ENCODE measurements around the gene CCDC178.
A peak's percentile ranks its signal among the peaks of the same experiment; 100 is the strongest.
"Not testable (repeated sequence)": the region's sequence is repeated elsewhere in the genome, so short reads cannot be mapped to it uniquely, and the experiment has no call there.

CCDC178 gene

GRCh38 chr18:32961538-32961937 is 479.0 kb downstream of the CCDC178 start:
- DNase-seq (ENCODE audit: low spot score in 2 of 2) = no peak
- Histone ChIP-seq H3K4me1 (no peaks in the 10 kb centered on the region), H3K36me3 (replicated peaks) (no peaks in the 10 kb centered on the region), H3K27me3 (ENCODE audit: low read depth) (no peaks in the 10 kb centered on the region), H3K9me3 (no peaks in the 10 kb centered on the region), H3K4me3 (no peak overlapping the region)
- in situ Hi-C loops (cut with MboI; ENCODE audit: low sequenced_read_pairs) = no loop called here

GRCh38 chr18:32958746-32959145 is 481.8 kb downstream of the CCDC178 start:
- Histone ChIP-seq H3K9me3 (no peaks in the 10 kb centered on the region), H3K4me3 (no peak overlapping the region), H3K36me3 (replicated peaks) (no peaks in the 10 kb centered on the region), H3K27me3 (ENCODE audit: low read depth) (no peaks in the 10 kb centered on the region), H3K4me1 (no peaks in the 10 kb centered on the region)
- DNase-seq (ENCODE audit: low spot score in 2 of 2) = no peak
- in situ Hi-C loops (cut with MboI; ENCODE audit: low sequenced_read_pairs) = no loop called here

GRCh38 chr18:32956591-32957315 is 483.8 kb downstream of the CCDC178 start:
- in situ Hi-C loops (cut with MboI; ENCODE audit: low sequenced_read_pairs) = no loop called here
- no peak for DNase-seq (ENCODE audit: low spot score in 2 of 2)
- H3K4me3 ChIP-seq = no peak overlapping the region
- no peaks in the 10 kb centered on the region for H3K4me1 ChIP-seq
- H3K9me3 ChIP-seq = no peaks in the 10 kb centered on the region
- H3K36me3 ChIP-seq (replicated peaks) = no peaks in the 10 kb centered on the region
- no peaks in the 10 kb centered on the region for H3K27me3 ChIP-seq (ENCODE audit: low read depth)

GRCh38 chr18:32952318-32952717 is 488.2 kb downstream of the CCDC178 start:
- DNase-seq (ENCODE audit: low spot score in 2 of 2); H3K27me3 ChIP-seq (ENCODE audit: low read depth); H3K4me3 ChIP-seq; in situ Hi-C loops (cut with MboI; ENCODE audit: low sequenced_read_pairs); H3K4me1 ChIP-seq; H3K36me3 ChIP-seq (replicated peaks); H3K9me3 ChIP-seq: not testable (repeated sequence)

- peaks cover 3% of the 10 kb centered on the region; the same call in 1 of the 2 replicates for H3K9me3 ChIP-seq
- no peaks in the 10 kb centered on the region for H3K36me3 ChIP-seq (replicated peaks)
- H3K27me3 ChIP-seq (ENCODE audit: low read depth) = no peaks in the 10 kb centered on the region
- peaks cover 15% of the 10 kb centered on the region for H3K4me1 ChIP-seq
- H3K4me3 ChIP-seq = no peak overlapping the region
- no peak for DNase-seq (ENCODE audit: low spot score in 2 of 2)
- in situ Hi-C loops (cut with MboI; ENCODE audit: low sequenced_read_pairs) = no loop called here
Measured at GRCh38 chr18:32937597-32937996, 502.9 kb downstream of the CCDC178 start.

- DNase-seq (ENCODE audit: low spot score in 2 of 2) = no peak
- in situ Hi-C loops (cut with MboI; ENCODE audit: low sequenced_read_pairs) = no loop called here
- Histone ChIP-seq H3K4me1 (peaks cover 20% of the 10 kb centered on the region), H3K9me3 (peaks cover 3% of the 10 kb centered on the region; the same call in 1 of the 2 replicates), H3K4me3 (no peak overlapping the region), H3K27me3 (ENCODE audit: low read depth) (no peaks in the 10 kb centered on the region), H3K36me3 (replicated peaks) (no peaks in the 10 kb centered on the region)
Measured at GRCh38 chr18:32937066-32937465, 503.5 kb downstream of the CCDC178 start.

GRCh38 chr18:32934201-32934600 is 506.3 kb downstream of the CCDC178 start:
- no peaks in the 10 kb centered on the region for H3K27me3 ChIP-seq (ENCODE audit: low read depth)
- in situ Hi-C loops (cut with MboI; ENCODE audit: low sequenced_read_pairs) = no loop called here
- peaks cover 3% of the 10 kb centered on the region; the same call in 1 of the 2 replicates for H3K9me3 ChIP-seq
- peaks cover 27% of the 10 kb centered on the region for H3K4me1 ChIP-seq
- no peak for DNase-seq (ENCODE audit: low spot score in 2 of 2)
- no peaks in the 10 kb centered on the region for H3K36me3 ChIP-seq (replicated peaks)
- H3K4me3 ChIP-seq = no peak overlapping the region

- H3K9me3 ChIP-seq = peaks cover 3% of the 10 kb centered on the region; the same call in 1 of the 2 replicates
- no peak overlapping the region for H3K4me3 ChIP-seq
- peaks cover 13% of the 10 kb centered on the region for H3K4me1 ChIP-seq
- in situ Hi-C loops (cut with MboI; ENCODE audit: low sequenced_read_pairs) = no loop called here
- H3K36me3 ChIP-seq (replicated peaks) = no peaks in the 10 kb centered on the region
- H3K27me3 ChIP-seq (ENCODE audit: low read depth) = no peaks in the 10 kb centered on the region
- DNase-seq (ENCODE audit: low spot score in 2 of 2) = peak; percentile 10 to 56
Measured at GRCh38 chr18:32930695-32931301, 509.7 kb downstream of the CCDC178 start.

GRCh38 chr18:32929213-32929612 is 511.3 kb downstream of the CCDC178 start:
- H3K27me3 ChIP-seq (ENCODE audit: low read depth) = 0 out of 2 replicates have a peak, but pooled peaks cover 3% of the 10 kb centered on the region
- DNase-seq (ENCODE audit: low spot score in 2 of 2) = no peak
- no peaks in the 10 kb centered on the region for H3K36me3 ChIP-seq (replicated peaks)
- H3K9me3 ChIP-seq = no peaks in the 10 kb centered on the region
- H3K4me1 ChIP-seq = peaks cover 13% of the 10 kb centered on the region
- in situ Hi-C loops (cut with MboI; ENCODE audit: low sequenced_read_pairs) = no loop called here
- H3K4me3 ChIP-seq = no peak overlapping the region

GRCh38 chr18:32922951-32923430 is 517.5 kb downstream of the CCDC178 start:
- no peaks in the 10 kb centered on the region for H3K9me3 ChIP-seq
- no peak for DNase-seq (ENCODE audit: low spot score in 2 of 2)
- in situ Hi-C loops (cut with MboI; ENCODE audit: low sequenced_read_pairs) = loop anchor here (25.0 kb wide), 1 partner anchor 211 kb away; no protein-coding TSS in a partner anchor
- no peaks in the 10 kb centered on the region for H3K36me3 ChIP-seq (replicated peaks)
- H3K27me3 ChIP-seq (ENCODE audit: low read depth) = 0 out of 2 replicates have a peak, but pooled peaks cover 3% of the 10 kb centered on the region
- no peak overlapping the region for H3K4me3 ChIP-seq
- no peaks in the 10 kb centered on the region for H3K4me1 ChIP-seq

- H3K36me3 ChIP-seq (replicated peaks) = no peaks in the 10 kb centered on the region
- no peak for DNase-seq (ENCODE audit: low spot score in 2 of 2)
- in situ Hi-C loops (cut with MboI; ENCODE audit: low sequenced_read_pairs) = loop anchor here (25.0 kb wide), 1 partner anchor 209 kb away; no protein-coding TSS in a partner anchor
Measured at GRCh38 chr18:32920796-32921787, 519.4 kb downstream of the CCDC178 start.

GRCh38 chr18:32919799-32920198 is 520.7 kb downstream of the CCDC178 start:
- Histone ChIP-seq H3K4me3 (no peak overlapping the region), H3K36me3 (replicated peaks) (no peaks in the 10 kb centered on the region), H3K4me1 (no peaks in the 10 kb centered on the region), H3K9me3 (no peaks in the 10 kb centered on the region), H3K27me3 (ENCODE audit: low read depth) (peaks cover 11% of the 10 kb centered on the region; the same call in 1 of the 2 replicates)
- DNase-seq (ENCODE audit: low spot score in 2 of 2) = peak; percentile 65 to 69
- in situ Hi-C loops (cut with MboI; ENCODE audit: low sequenced_read_pairs) = loop anchor here (25.0 kb wide), 1 partner anchor 207 kb away; no protein-coding TSS in a partner anchor

More at GRCh38 chr18:32920796-32921787, 519.4 kb downstream of the CCDC178 start:
- peaks cover 12% of the 10 kb centered on the region; the same call in 1 of the 2 replicates for H3K27me3 ChIP-seq (ENCODE audit: low read depth)
- no peaks in the 10 kb centered on the region for H3K4me1 ChIP-seq
- H3K9me3 ChIP-seq = no peaks in the 10 kb centered on the region
- H3K4me3 ChIP-seq = no peak overlapping the region

GRCh38 chr18:32918692-32919250 is 521.8 kb downstream of the CCDC178 start:
- no peaks in the 10 kb centered on the region for H3K4me1 ChIP-seq
- in situ Hi-C loops (cut with MboI; ENCODE audit: low sequenced_read_pairs) = loop anchor here (25.0 kb wide), 1 partner anchor 206 kb away; no protein-coding TSS in a partner anchor
- H3K9me3 ChIP-seq = no peaks in the 10 kb centered on the region
- H3K4me3 ChIP-seq = no peak overlapping the region
- H3K36me3 ChIP-seq (replicated peaks) = no peaks in the 10 kb centered on the region
- peaks cover 11% of the 10 kb centered on the region; the same call in 1 of the 2 replicates for H3K27me3 ChIP-seq (ENCODE audit: low read depth)
- DNase-seq (ENCODE audit: low spot score in 2 of 2) = no peak

All from HAP-1 (cell line).